ENCODE data around the gene LIMK2.

The LIMK2 gene

DNA sequence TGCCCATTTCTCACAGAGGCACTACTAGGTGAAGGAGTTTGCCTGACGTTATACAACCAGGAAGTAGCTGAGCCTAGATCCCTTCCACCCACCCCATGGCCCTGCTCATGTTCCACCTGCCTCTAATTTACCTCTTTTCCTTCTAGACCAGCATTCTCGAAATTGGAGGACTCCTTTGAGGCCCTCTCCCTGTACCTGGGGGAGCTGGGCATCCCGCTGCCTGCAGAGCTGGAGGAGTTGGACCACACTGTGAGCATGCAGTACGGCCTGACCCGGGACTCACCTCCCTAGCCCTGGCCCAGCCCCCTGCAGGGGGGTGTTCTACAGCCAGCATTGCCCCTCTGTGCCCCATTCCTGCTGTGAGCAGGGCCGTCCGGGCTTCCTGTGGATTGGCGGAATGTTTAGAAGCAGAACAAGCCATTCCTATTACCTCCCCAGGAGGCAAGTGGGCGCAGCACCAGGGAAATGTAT lies 66.1 kb downstream of the LIMK2 start:
- no peak for TF ChIP-seq CTCF (conservative IDR thresholded peaks at IDR 0.05; ENCODE audit: low read depth, low read length)
- H3K4me3 ChIP-seq (ENCODE audit: low read length): no peak overlapping the region
- DNase-seq (ENCODE audit: low read depth): no peak

- no peak overlapping the region for H3K4me3 ChIP-seq (ENCODE audit: low read length)
- no peak for TF ChIP-seq CTCF (conservative IDR thresholded peaks at IDR 0.05; ENCODE audit: low read depth, low read length)
- DNase-seq (ENCODE audit: low read depth): no peak
These were observed 66.7 kb downstream of the LIMK2 start for GRCh38 chr22:31278626-31279326.

- H3K4me3 ChIP-seq (ENCODE audit: low read length): no peak overlapping the region
- TF ChIP-seq CTCF (conservative IDR thresholded peaks at IDR 0.05; ENCODE audit: low read depth, low read length): no peak
- no peak for DNase-seq (ENCODE audit: low read depth)
These were observed 67.2 kb downstream of the LIMK2 start for GRCh38 chr22:31279327-31279669.

- no peak for TF ChIP-seq CTCF (conservative IDR thresholded peaks at IDR 0.05; ENCODE audit: low read depth, low read length)
- no peak for DNase-seq (ENCODE audit: low read depth)
- H3K4me3 ChIP-seq (ENCODE audit: low read length): no peak overlapping the region
These were observed 67.9 kb downstream of the LIMK2 start for GRCh38 chr22:31279821-31280505.

DNA sequence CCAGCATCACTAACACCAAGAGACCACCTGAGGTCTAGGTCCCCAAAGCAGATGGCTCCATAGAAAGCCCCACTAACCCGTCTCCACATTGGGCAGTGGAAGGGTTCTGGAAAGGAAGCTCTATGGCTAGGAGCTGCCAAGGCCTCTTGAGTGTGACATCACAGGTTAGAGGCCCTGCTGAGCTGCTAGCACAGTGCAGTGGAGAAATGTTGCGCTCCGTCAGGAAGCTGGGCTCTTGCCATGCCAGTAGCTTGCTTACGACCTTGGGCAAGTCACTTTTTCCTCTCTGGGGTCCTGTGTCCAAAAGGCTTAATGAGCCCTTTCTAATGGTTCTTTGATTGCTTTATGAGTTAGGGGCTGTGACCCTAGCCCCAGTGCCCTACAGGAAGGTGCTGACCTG lies 69.6 kb downstream of the LIMK2 start:
- no peak for TF ChIP-seq CTCF (conservative IDR thresholded peaks at IDR 0.05; ENCODE audit: low read depth, low read length)
- H3K4me3 ChIP-seq (ENCODE audit: low read length): no peak overlapping the region
- DNase-seq (ENCODE audit: low read depth): no peak

- no peak overlapping the region for H3K4me3 ChIP-seq (ENCODE audit: low read length)
- no peak for TF ChIP-seq CTCF (conservative IDR thresholded peaks at IDR 0.05; ENCODE audit: low read depth, low read length)
- no peak for DNase-seq (ENCODE audit: low read depth)
These were observed 70.8 kb downstream of the LIMK2 start for GRCh38 chr22:31282748-31283468.
